ENCODE results near the gene SDR42E1. TPM values are rescaled to one million over a fixed set of nuclear protein-coding genes. Genes with fewer than 3 reads are reported as not detected.

Gene SDR42E1
- total RNA-seq, 2 donors from 2014 or later = 2.6 to 3.4 TPM

DNA sequence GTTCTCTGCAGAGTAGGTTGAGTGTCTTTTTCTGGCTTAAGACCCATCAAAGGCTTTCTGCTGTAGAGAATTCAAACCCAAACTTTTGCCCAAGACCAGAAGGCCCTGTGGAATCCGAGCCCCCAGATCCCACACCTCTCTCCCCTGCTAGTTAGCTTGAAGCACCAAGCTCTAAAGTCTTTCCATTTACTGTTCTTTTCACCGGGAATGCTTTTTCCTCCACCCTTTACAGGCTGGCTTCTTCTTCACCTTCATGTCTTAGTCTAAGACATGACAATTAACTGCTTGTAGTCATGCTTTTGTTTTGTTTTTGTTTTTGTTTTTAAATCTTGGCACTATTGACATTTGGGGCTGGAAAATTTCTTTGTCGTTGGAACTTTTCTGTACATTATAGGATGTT lies 39.2 kb upstream of the SDR42E1 start:
- no peaks in the 10 kb centered on the region for H3K36me3 ChIP-seq (replicated peaks in 1 of 2; ENCODE audit: insufficient read depth in 1 of 2, low read depth in 2 of 2)
- no peak overlapping the region for H3K4me3 ChIP-seq
- H3K4me1 ChIP-seq = peaks cover 60% of the 10 kb centered on the region
- intact Hi-C loops (cut with DNase I) = no loop called here
- peak overlapping the region in 3 of 4 donors; percentile 36 to 62 (median 42) for H3K27ac ChIP-seq
- DNase-seq (no peak), ATAC-seq (no peak)
- H3K9me3 ChIP-seq = no peaks in the 10 kb centered on the region
- no peak for TF ChIP-seq POLR2A (IDR thresholded peaks at IDR 0.05)
- TF ChIP-seq, protein P1, sequence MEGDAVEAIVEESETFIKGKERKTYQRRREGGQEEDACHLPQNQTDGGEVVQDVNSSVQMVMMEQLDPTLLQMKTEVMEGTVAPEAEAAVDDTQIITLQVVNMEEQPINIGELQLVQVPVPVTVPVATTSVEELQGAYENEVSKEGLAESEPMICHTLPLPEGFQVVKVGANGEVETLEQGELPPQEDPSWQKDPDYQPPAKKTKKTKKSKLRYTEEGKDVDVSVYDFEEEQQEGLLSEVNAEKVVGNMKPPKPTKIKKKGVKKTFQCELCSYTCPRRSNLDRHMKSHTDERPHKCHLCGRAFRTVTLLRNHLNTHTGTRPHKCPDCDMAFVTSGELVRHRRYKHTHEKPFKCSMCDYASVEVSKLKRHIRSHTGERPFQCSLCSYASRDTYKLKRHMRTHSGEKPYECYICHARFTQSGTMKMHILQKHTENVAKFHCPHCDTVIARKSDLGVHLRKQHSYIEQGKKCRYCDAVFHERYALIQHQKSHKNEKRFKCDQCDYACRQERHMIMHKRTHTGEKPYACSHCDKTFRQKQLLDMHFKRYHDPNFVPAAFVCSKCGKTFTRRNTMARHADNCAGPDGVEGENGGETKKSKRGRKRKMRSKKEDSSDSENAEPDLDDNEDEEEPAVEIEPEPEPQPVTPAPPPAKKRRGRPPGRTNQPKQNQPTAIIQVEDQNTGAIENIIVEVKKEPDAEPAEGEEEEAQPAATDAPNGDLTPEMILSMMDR (IDR thresholded peaks at IDR 0.05) = no peak
- 18 to 32% methylated on average over 3 of the region's 3 CpGs for WGBS, 2 donors
- H3K27me3 ChIP-seq = no peaks in the 10 kb centered on the region

GRCh38 chr16:82049484-82049883 lies 38.2 kb upstream of the SDR42E1 start:
- ATAC-seq (no peak), DNase-seq (no peak)
- H3K27me3 ChIP-seq = no peaks in the 10 kb centered on the region
- H3K4me3 ChIP-seq = no peak overlapping the region
- H3K4me1 ChIP-seq = peaks cover 51% of the 10 kb centered on the region
- 18 to 23% methylated on average over 1 of the region's 1 CpG for WGBS, 2 donors
- H3K9me3 ChIP-seq = no peaks in the 10 kb centered on the region
- intact Hi-C loops (cut with DNase I) = no loop called here
- no peaks in the 10 kb centered on the region for H3K36me3 ChIP-seq (replicated peaks in 1 of 2; ENCODE audit: insufficient read depth in 1 of 2, low read depth in 2 of 2)
- no peak for TF ChIP-seq POLR2A (IDR thresholded peaks at IDR 0.05)
- TF ChIP-seq, protein P1 (IDR thresholded peaks at IDR 0.05) = no peak
- peak overlapping the region; percentile 25 to 62 (median 39) for H3K27ac ChIP-seq

DNA sequence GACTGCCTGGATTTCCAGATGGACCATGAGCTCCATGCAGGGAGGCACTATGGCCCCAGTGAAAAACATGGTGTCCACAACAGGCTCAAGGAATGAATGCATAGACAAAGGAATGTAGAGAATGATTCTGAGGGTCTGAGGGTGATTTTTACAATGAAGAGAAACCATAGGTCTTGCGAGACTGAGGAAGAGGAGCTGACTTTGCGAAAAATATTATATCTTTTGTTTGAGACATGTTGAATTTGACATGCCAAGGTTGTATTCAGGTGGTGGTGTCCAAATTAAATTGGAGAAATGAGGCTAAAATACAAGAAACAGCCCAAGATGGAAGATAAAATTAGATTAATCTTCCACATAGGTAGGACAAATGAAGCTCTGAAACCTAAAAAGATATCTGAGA lies 36.5 kb upstream of the SDR42E1 start:
- peaks cover 50% of the 10 kb centered on the region for H3K4me1 ChIP-seq
- 85 to 98% methylated on average over 2 of the region's 2 CpGs for WGBS, 2 donors
- H3K27me3 ChIP-seq = no peaks in the 10 kb centered on the region
- no peak for TF ChIP-seq POLR2A (IDR thresholded peaks at IDR 0.05)
- TF ChIP-seq, protein P1 (IDR thresholded peaks at IDR 0.05) = no peak
- ATAC-seq (no peak), DNase-seq (no peak)
- no peaks in the 10 kb centered on the region for H3K9me3 ChIP-seq
- intact Hi-C loops (cut with DNase I) = no loop called here
- no peaks in the 10 kb centered on the region for H3K36me3 ChIP-seq (replicated peaks in 1 of 2; ENCODE audit: insufficient read depth in 1 of 2, low read depth in 2 of 2)
- no peak overlapping the region for H3K4me3 ChIP-seq
- peak overlapping the region in 1 of 4 donors; percentile 62 for H3K27ac ChIP-seq

DNA sequence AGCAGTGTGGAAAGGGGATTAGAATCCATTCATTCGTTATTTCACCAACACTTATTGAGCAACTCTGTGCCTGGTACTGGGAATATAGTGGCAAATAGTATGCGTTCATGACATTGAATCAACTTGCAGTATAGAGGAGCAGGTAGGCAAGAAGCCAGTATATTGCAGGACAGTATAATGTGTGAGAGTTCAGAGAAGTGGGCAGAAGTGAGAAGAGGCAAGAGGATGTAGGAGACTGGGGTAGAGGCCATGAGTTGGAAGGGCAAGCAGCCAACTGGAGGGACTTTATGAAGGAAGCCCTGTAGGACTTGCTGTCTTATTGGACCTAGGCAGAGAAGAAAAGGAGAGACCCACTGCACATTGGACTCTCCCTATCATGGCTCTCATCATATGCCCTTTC lies 36.1 kb upstream of the SDR42E1 start:
- no peaks in the 10 kb centered on the region for H3K36me3 ChIP-seq (replicated peaks in 1 of 2; ENCODE audit: insufficient read depth in 1 of 2, low read depth in 2 of 2)
- ATAC-seq (no peak), DNase-seq (no peak)
- H3K4me3 ChIP-seq = no peak overlapping the region
- H3K9me3 ChIP-seq = no peaks in the 10 kb centered on the region
- 83 to 88% methylated on average over 2 of the region's 2 CpGs for WGBS, 2 donors
- TF ChIP-seq, protein P1 (IDR thresholded peaks at IDR 0.05) = no peak
- no peak for TF ChIP-seq POLR2A (IDR thresholded peaks at IDR 0.05)
- no peak overlapping the region for H3K27ac ChIP-seq
- H3K4me1 ChIP-seq = peaks cover 46% of the 10 kb centered on the region
- intact Hi-C loops (cut with DNase I) = no loop called here
- H3K27me3 ChIP-seq = no peaks in the 10 kb centered on the region

DNA sequence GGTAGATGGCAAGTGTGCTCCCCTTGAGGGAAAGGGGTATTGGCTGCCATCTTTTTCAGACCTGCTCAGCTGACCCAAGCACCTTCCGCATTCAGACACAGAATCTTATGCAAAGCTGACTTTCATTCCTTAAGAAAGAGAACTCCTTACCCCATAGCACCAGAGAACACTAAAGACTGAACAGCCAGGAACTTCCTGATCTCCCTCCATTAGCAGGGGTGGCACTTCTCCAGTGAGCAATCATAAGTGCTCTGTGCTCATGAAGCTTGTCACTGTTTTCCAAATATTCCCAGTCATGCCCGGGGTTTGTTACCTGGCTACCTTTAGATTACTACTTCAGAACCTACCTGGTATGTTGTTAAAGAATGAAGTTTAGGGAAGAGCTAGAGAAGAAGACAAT lies 35.7 kb upstream of the SDR42E1 start:
- ATAC-seq = no peak
- WGBS, 2 donors = 76% methylated on average over 2 of the region's 2 CpGs
- no peaks in the 10 kb centered on the region for H3K27me3 ChIP-seq
- H3K4me3 ChIP-seq = no peak overlapping the region
- intact Hi-C loops (cut with DNase I) = no loop called here
- H3K27ac ChIP-seq = no peak overlapping the region
- no peak for TF ChIP-seq POLR2A (IDR thresholded peaks at IDR 0.05)
- TF ChIP-seq, protein P1 (IDR thresholded peaks at IDR 0.05) = no peak
- H3K36me3 ChIP-seq (replicated peaks in 1 of 2; ENCODE audit: insufficient read depth in 1 of 2, low read depth in 2 of 2) = no peaks in the 10 kb centered on the region
- no peaks in the 10 kb centered on the region for H3K9me3 ChIP-seq
- H3K4me1 ChIP-seq = peaks cover 41% of the 10 kb centered on the region
- DNase-seq = no peak
